Breast epithelium (tissue), 3 donors: ENCODE data around the gene NAE1.
"Not testable (repeated sequence)": the region's sequence is repeated elsewhere in the genome, so short reads cannot be mapped to it uniquely, and the experiment has no call there.

ENCODE experiments used
- POLR2AphosphoS5 ChIP-seq, 3 donors: sonication (generic); formaldehyde crosslinking; IDR thresholded peaks; one replicate each; pipeline ENCODE4 v1.6.1; 2017; ENCODE audit warnings: antibody characterized with exemption in 3 of 3
- TF ChIP-seq, protein P1 (sequence below), 3 donors: fragments of 450-650 bp; IDR thresholded peaks; one replicate each; pipeline ENCODE4 v1.5.1; 2016 to 2017; ENCODE audit warnings: antibody characterized with exemption in 3 of 3, mild to moderate bottlenecking in 3 of 3, moderate library complexity in 3 of 3

DNA sequence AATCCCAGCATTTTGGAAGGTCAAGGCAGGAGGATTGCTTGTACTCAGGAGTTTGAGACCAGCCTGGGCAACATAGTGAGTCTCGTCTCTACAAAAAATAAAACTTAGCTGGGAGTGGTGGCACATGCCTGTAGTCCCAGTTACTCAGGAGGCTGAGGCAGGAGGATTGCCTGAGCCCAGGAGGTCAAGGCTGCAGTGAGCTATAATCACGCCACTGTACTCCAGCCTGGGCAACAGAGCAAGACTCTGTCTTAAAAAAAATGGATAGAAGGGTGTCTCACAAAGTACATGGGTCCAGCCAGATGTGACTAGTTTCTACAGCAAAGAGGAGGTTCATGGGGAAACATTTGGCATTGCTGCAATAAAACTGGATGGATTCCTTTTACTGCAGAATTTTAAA, 40.6 kb upstream of the NAE1 start:
- TF ChIP-seq, protein P1, sequence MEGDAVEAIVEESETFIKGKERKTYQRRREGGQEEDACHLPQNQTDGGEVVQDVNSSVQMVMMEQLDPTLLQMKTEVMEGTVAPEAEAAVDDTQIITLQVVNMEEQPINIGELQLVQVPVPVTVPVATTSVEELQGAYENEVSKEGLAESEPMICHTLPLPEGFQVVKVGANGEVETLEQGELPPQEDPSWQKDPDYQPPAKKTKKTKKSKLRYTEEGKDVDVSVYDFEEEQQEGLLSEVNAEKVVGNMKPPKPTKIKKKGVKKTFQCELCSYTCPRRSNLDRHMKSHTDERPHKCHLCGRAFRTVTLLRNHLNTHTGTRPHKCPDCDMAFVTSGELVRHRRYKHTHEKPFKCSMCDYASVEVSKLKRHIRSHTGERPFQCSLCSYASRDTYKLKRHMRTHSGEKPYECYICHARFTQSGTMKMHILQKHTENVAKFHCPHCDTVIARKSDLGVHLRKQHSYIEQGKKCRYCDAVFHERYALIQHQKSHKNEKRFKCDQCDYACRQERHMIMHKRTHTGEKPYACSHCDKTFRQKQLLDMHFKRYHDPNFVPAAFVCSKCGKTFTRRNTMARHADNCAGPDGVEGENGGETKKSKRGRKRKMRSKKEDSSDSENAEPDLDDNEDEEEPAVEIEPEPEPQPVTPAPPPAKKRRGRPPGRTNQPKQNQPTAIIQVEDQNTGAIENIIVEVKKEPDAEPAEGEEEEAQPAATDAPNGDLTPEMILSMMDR (IDR thresholded peaks at IDR 0.05) = not testable (repeated sequence)
- TF ChIP-seq POLR2AphosphoS5 (IDR thresholded peaks at IDR 0.05) = not testable (repeated sequence)
